Liver (tissue), 9 donors: ENCODE results near the gene RBM33. TPM values are rescaled to one million over a fixed set of nuclear protein-coding genes. Genes with fewer than 3 reads are reported as not detected.
A peak's percentile ranks its signal among the peaks of the same experiment; 100 is the strongest.

ENCODE experiments used
- DNase-seq: peaks from one replicate; pipeline ENCODE4 v3.0.0-alpha.2; 2017; ENCODE audit warnings: low spot score
- H3K27ac ChIP-seq, 2 donors: one replicate each; pipeline ENCODE4 v1.7.0; 2013; ENCODE audit warnings: inconsistent platforms in 2 of 2, low read length in 2 of 2, control low read depth in 1 of 2, low read depth in 1 of 2, mild to moderate bottlenecking in 1 of 2
- H3K27me3 ChIP-seq, 4 donors: one replicate each; pipeline versions ENCODE4 v1.6.1 to v1.7.0; 2013; ENCODE audit warnings: low read length in 3 of 4, inconsistent platforms in 1 of 4, mild to moderate bottlenecking in 1 of 4, moderate library complexity in 1 of 4; ENCODE audit not compliant: control insufficient read depth in 4 of 4, insufficient read depth in 4 of 4
- H3K36me3 ChIP-seq, 4 donors: one replicate each; pipeline versions ENCODE4 v1.6.1 to v1.7.0; 2013; ENCODE audit warnings: low read length in 3 of 4, mild to moderate bottlenecking in 3 of 4, low read depth in 1 of 4, moderate library complexity in 1 of 4; ENCODE audit not compliant: control insufficient read depth in 4 of 4, insufficient read depth in 3 of 4
- H3K4me1 ChIP-seq, 4 donors: one replicate each; pipeline versions ENCODE4 v1.6.1 to v1.7.0; 2013; ENCODE audit warnings: low read length in 3 of 4, mild to moderate bottlenecking in 3 of 4, moderate library complexity in 1 of 4; ENCODE audit not compliant: control insufficient read depth in 4 of 4, insufficient read depth in 4 of 4
- H3K4me3 ChIP-seq, 3 donors: one replicate each; pipeline versions ENCODE4 v1.6.1 to v1.7.0; 2013; ENCODE audit warnings: low read length in 3 of 3, control low read depth in 1 of 3, low read depth in 1 of 3, mild to moderate bottlenecking in 1 of 3
- H3K9ac ChIP-seq, 2 donors: one replicate each; pipeline ENCODE4 v1.7.0; 2013; ENCODE audit warnings: low read length in 2 of 2, mild to moderate bottlenecking in 2 of 2, moderate library complexity in 2 of 2, control low read depth in 1 of 2, low read depth in 1 of 2
- H3K9me3 ChIP-seq, 4 donors: one replicate each; pipeline versions ENCODE4 v1.6.1 to v1.7.0; 2013; ENCODE audit warnings: low read length in 3 of 4; ENCODE audit not compliant: control insufficient read depth in 4 of 4
- ATF3 ChIP-seq: IDR thresholded peaks from 2 replicates; pipeline ENCODE4 v1.6.1; 2016; ENCODE audit warnings: antibody characterized with exemption
- CTCF ChIP-seq: fragments of 150-350 bp; IDR thresholded peaks from 2 replicates; pipeline ENCODE4 v1.5.1; 2017; ENCODE audit warnings: improper control_type of control experiment, low read depth, low read length; ENCODE audit not compliant: missing input control
- EGR1 ChIP-seq, 2 donors: IDR thresholded peaks; 2 replicates each; pipeline ENCODE4 v1.6.1; 2016 to 2018; ENCODE audit warnings: antibody characterized with exemption in 2 of 2, low read depth in 2 of 2
- FOXA1 ChIP-seq: IDR thresholded peaks from 2 replicates; pipeline ENCODE4 v1.6.1; 2016; ENCODE audit warnings: antibody characterized with exemption
- FOXA2 ChIP-seq: IDR thresholded peaks from 2 replicates; pipeline ENCODE4 v1.6.1; 2016; ENCODE audit warnings: antibody characterized with exemption
- GABPA ChIP-seq, 2 donors: IDR thresholded peaks in 1 of 2; conservative IDR thresholded peaks in 1 of 2; 2 replicates each; pipeline ENCODE4 v1.6.1; 2016; ENCODE audit warnings: antibody characterized with exemption in 2 of 2, mild to moderate bottlenecking in 1 of 2, moderate library complexity in 1 of 2
- HNF4A ChIP-seq, 2 donors: conservative IDR thresholded peaks; 2 replicates each; pipeline ENCODE4 v1.6.1; 2016; ENCODE audit warnings: antibody characterized with exemption in 2 of 2, mild to moderate bottlenecking in 2 of 2
- JUND ChIP-seq, 2 donors: IDR thresholded peaks; 2 replicates each; pipeline ENCODE4 v1.6.1; 2016; ENCODE audit warnings: antibody characterized with exemption in 2 of 2
- MAX ChIP-seq: IDR thresholded peaks from 2 replicates; pipeline ENCODE4 v1.6.1; 2016; ENCODE audit warnings: antibody characterized with exemption
- NR2F2 ChIP-seq: IDR thresholded peaks from 2 replicates; pipeline ENCODE4 v1.6.1; 2016; ENCODE audit warnings: antibody characterized with exemption
- RAD21 ChIP-seq, 2 donors: IDR thresholded peaks; 2 replicates each; pipeline ENCODE4 v1.6.1; 2016; ENCODE audit warnings: antibody characterized with exemption in 2 of 2, mild to moderate bottlenecking in 2 of 2
- REST ChIP-seq: IDR thresholded peaks from 2 replicates; pipeline ENCODE4 v1.6.1; 2016; ENCODE audit warnings: antibody characterized with exemption, mild to moderate bottlenecking
- RXRA ChIP-seq, 2 donors: IDR thresholded peaks; 2 replicates each; pipeline ENCODE4 v1.6.1; 2017 to 2018; ENCODE audit warnings: antibody characterized with exemption in 2 of 2, mild to moderate bottlenecking in 1 of 2
- SP1 ChIP-seq: IDR thresholded peaks from 2 replicates; pipeline ENCODE4 v1.6.1; 2018; ENCODE audit warnings: antibody characterized with exemption, mild to moderate bottlenecking
- TAF1 ChIP-seq: conservative IDR thresholded peaks from 2 replicates; pipeline ENCODE4 v1.6.1; 2016; ENCODE audit warnings: antibody characterized with exemption, mild to moderate bottlenecking
- YY1 ChIP-seq: IDR thresholded peaks from 2 replicates; pipeline ENCODE4 v1.6.1; 2016; ENCODE audit warnings: antibody characterized with exemption, mild to moderate bottlenecking
- ZBTB33 ChIP-seq: IDR thresholded peaks from 2 replicates; pipeline ENCODE4 v1.6.1; 2016; ENCODE audit warnings: antibody characterized with exemption
- WGBS: extraction: QIAGEN DNeasy Blood & Tissue Kit; methylation state at CpG from one replicate; pipeline ENCODE4 v1.1.7; 2013; 5-methylcytosine and 5-hydroxymethylcytosine counted together
- polyA plus RNA-seq, 2 donors: library from polyadenylated mRNA; stranded (reverse) in 1 of 2; unstranded in 1 of 2; fragments of 200-250 nt in 1 of 2; fragments of >200 nt in 1 of 2; fragmentation: Nextera tagmentation in 1 of 2; extraction: Ambion mirVana in 1 of 2; gene quantifications; one replicate each; pipeline versions ENCODE4 v1.2.1 to v1.2.3, GENCODE V29; 2013 to 2015
- total RNA-seq, 2 donors: library from RNA; depleted of rRNA; stranded (reverse); fragments of >200 nt; gene quantifications; one replicate each; pipeline ENCODE4 v1.2.3, GENCODE V29; 2014
- donor health status: healthy.
- donor health status: healthy.
- donor health status: healthy.
- donor health status: healthy.
- donor health status: healthy.

Gene RBM33
- total and polyA plus RNA-seq, 4 donors = 7.8 to 48.9 (median 28.2) TPM

- DNase-seq = no peak
- Histone ChIP-seq H3K27ac (peak overlapping the region; percentile 36 to 64), H3K27me3 (no peaks in the 10 kb centered on the region), H3K36me3 (peaks cover 4 to 20% (median 8%) of the 10 kb centered on the region in 4 donors), H3K9ac (peak overlapping the region in 1 of 2 donors; percentile 9), H3K4me1 (peaks cover 1 to 36% (median 22%) of the 10 kb centered on the region in 4 donors), H3K4me3 (no peak overlapping the region), H3K9me3 (no peaks in the 10 kb centered on the region)
- TF ChIP-seq YY1 (no peak), FOXA2 (no peak), HNF4A (conservative IDR thresholded peaks at IDR 0.05) (no peak), REST (no peak), GABPA (IDR thresholded peaks at IDR 0.05 in 1 of 2, conservative IDR thresholded peaks at IDR 0.05 in 1 of 2) (no peak), FOXA1 (no peak), ATF3 (no peak), EGR1 (IDR thresholded peaks at IDR 0.05; ENCODE audit: low read depth in 2 of 2) (no peak), CTCF (no peak), TAF1 (no peak), ZBTB33 (no peak), MAX (no peak), NR2F2 (no peak), SP1 (no peak), JUND (IDR thresholded peaks at IDR 0.05) (no peak), RAD21 (IDR thresholded peaks at IDR 0.05) (no peak)
- 92% methylated on average over 5 of the region's 5 CpGs for WGBS
Observed at GRCh38 chr7:155683098-155683497, 38.6 kb downstream of the RBM33 start.

- 88% methylated on average over 4 of the region's 4 CpGs for WGBS
- Histone ChIP-seq H3K36me3 (peaks cover 4 to 20% (median 8%) of the 10 kb centered on the region in 4 donors), H3K27ac (peak overlapping the region in 1 of 2 donors; percentile 64), H3K4me1 (peaks cover 1 to 36% (median 22%) of the 10 kb centered on the region in 4 donors), H3K9ac (no peak overlapping the region), H3K4me3 (no peak overlapping the region), H3K9me3 (no peaks in the 10 kb centered on the region), H3K27me3 (no peaks in the 10 kb centered on the region)
- TF ChIP-seq GABPA (IDR thresholded peaks at IDR 0.05 in 1 of 2, conservative IDR thresholded peaks at IDR 0.05 in 1 of 2) (no peak), RXRA (IDR thresholded peaks at IDR 0.05) (no peak)
- DNase-seq = no peak
Observed at GRCh38 chr7:155683714-155684113, 39.3 kb downstream of the RBM33 start.
